Middle frontal gyrus (tissue), 1 donor: ENCODE results near the gene FRMD8.
A peak's percentile ranks its signal among the peaks of the same experiment; 100 is the strongest.

Source experiments
- DNase-seq: peaks from one replicate; pipeline ENCODE4 v3.0.0-alpha.2; 2015; ENCODE audit warnings: low spot score; ENCODE audit errors: extremely low spot score

The FRMD8 gene

GRCh38 chr11:65424205-65425104, 38.0 kb downstream of the FRMD8 start:
- DNase-seq = no peak

DNA sequence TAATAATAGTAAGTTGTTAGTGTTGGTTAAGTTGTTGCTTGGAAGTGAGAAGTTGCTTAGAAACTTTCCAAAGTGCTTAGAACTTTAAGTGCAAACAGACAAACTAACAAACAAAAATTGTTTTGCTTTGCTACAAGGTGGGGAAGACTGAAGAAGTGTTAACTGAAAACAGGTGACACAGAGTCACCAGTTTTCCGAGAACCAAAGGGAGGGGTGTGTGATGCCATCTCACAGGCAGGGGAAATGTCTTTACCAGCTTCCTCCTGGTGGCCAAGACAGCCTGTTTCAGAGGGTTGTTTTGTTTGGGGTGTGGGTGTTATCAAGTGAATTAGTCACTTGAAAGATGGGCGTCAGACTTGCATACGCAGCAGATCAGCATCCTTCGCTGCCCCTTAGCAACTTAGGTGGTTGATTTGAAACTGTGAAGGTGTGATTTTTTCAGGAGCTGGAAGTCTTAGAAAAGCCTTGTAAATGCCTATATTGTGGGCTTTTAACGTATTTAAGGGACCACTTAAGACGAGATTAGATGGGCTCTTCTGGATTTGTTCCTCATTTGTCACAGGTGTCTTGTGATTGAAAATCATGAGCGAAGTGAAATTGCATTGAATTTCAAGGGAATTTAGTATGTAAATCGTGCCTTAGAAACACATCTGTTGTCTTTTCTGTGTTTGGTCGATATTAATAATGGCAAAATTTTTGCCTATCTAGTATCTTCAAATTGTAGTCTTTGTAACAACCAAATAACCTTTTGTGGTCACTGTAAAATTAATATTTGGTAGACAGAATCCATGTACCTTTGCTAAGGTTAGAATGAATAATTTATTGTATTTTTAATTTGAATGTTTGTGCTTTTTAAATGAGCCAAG, 38.9 kb downstream of the FRMD8 start:
- DNase-seq = peak; percentile 54

- DNase-seq = no peak
Observed at GRCh38 chr11:65425971-65426838, 39.8 kb downstream of the FRMD8 start.

- DNase-seq = no peak
Observed at GRCh38 chr11:65426839-65427690, 40.6 kb downstream of the FRMD8 start.

DNA sequence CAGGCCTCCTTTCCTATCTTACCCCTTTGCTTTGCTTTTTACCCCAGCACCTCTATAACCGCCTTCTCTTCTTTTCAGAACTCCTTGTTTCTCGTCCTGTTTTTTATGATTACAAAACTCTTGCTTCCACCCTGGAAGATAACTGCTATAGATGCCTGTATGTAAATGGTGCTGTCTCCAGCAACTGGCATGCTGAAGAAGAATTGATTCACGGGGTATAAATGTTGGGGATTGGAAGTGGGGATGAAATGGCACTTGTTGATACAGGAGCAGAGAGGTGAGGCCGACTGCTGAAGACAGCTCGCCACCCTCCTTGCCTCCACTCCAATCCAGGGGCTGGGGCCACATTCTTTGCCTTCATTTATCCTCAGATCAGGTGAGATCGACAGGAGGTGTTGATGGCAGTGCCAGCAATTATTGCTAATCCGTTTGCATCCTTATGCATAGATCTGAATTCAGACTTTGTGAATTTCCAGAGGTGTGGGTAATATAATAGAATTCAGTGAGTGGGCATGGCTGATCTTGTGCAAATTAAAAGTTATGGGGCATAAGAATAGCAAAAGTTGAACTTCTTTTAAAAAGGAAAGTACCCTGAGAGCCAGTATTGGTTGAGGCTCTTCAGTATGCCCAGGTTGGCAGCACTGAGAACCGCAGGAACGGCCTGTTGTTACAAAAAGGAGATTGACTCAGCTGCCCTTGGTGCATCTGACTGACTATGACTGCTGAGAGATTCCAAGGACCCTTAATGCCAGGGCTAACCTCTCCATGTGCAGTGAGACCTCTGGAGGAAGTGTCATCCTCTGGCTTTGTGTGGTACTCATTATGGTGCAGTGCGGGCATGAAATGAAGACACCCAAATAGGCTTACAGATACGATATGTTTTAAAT, 41.5 kb downstream of the FRMD8 start:
- no peak for DNase-seq

GRCh38 chr11:65428578-65429067, 42.2 kb downstream of the FRMD8 start:
- no peak for DNase-seq

GRCh38 chr11:65429068-65429681, 42.7 kb downstream of the FRMD8 start:
- DNase-seq = no peak

DNA sequence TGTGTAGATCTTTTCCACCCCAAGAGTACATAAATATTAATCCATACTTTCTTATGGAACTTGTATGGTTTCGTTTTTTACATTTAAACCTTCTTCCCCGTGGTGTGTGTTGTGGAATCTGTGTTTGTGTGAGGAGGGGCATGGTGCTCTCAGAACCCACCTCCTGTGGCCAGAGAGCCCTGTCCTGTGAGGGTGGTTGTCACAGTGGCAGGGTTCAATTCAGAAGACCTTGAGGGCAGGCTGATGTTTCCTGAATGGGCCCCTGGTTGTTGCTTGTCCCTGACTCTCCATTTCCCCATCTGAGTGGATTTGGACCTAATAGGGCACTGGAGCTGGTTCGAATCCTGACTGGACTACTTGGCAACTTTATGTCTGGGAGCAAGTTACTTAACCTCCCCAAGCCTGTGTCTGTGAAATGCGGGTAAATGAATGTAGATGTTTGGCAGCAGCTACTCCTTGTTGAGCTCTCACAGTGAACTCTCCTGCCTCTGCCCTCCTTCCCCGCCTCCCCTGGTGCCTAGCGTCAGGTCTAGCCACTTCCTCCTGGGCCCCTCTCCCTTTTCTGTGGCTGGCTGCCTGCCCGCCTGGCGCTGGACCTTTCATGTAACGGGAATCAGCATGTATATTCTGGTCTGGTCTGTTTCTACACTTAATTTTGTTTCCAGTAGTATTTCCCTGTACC, 43.4 kb downstream of the FRMD8 start:
- no peak for DNase-seq

- no peak for DNase-seq
Observed at GRCh38 chr11:65430406-65431217, 44.2 kb downstream of the FRMD8 start.

GRCh38 chr11:65431451-65432099, 45.1 kb downstream of the FRMD8 start:
- DNase-seq = no peak

- no peak for DNase-seq
Observed at GRCh38 chr11:65432100-65432650, 45.7 kb downstream of the FRMD8 start.

DNA sequence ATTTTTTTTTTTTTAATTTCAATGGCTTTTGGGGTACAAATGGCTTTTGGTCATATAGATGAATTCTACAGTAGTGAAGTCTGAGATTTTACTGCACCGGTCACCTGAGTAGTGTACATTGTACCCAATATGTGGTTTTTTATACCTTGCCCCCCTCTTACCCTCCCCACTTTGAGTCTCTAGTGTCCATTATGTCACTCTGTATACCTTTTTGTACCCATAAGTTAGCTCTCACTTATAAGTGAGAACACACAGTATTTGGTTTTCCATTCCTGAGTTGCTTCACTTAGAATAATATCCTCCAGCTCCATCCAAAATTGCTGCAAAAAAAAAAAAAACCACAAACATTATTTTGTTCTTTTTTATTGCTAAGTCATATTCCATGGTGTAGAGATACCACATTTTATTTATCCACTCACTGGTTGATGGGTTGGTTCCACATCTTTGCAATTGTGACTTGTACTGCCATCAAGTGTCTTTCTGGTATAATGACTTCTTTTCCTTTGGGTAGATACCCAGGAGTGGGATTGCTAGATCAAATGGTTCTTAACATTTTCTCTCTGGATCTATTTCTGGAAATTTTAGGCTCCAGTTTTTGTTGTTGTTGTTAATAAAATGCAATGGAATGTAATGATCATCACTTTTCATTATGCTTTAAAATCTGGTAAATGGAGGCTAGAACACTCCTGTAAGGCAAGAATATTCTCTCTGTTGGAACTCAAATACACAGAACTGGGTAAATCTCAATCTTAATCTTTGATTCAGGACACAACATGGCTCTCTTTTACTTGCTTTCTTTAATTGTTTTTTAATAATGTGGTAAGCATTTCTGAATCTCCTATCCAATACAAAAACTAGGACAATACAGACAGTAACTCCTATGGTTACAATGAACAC, 46.5 kb downstream of the FRMD8 start:
- DNase-seq = no peak

GRCh38 chr11:65433657-65434056, 47.2 kb downstream of the FRMD8 start:
- DNase-seq = no peak

- no peak for DNase-seq
Observed at GRCh38 chr11:65434057-65434666, 47.7 kb downstream of the FRMD8 start.
